Memory B cell (primary cell): Measurements from ENCODE around the gene RAB20.
A peak's percentile ranks its signal among the peaks of the same experiment; 100 is the strongest.
"Not testable (repeated sequence)": the region's sequence is repeated elsewhere in the genome, so short reads cannot be mapped to it uniquely, and the experiment has no call there.

ENCODE experiments used
- ATAC-seq: fragments of 150-1000 bp; cut with Tn5 transposase; 2 replicates; pipeline ENCODE4 v1.10.0; 2021; ENCODE audit warnings: low read depth, mild to moderate bottlenecking, moderate library complexity
- DNase-seq, 2 donors: peaks; one replicate each; pipeline ENCODE4 v3.0.0; 2022; ENCODE audit warnings: low spot score in 2 of 2
- H3K27ac Mint-ChIP-seq: one replicate; pipeline ENCODE4 v1.8.0; 2022; ENCODE audit warnings: mild to moderate bottlenecking, moderate library complexity, mixed read lengths
- H3K27me3 Mint-ChIP-seq: one replicate; pipeline ENCODE4 v1.8.0; 2022; ENCODE audit warnings: mixed read lengths
- H3K36me3 Mint-ChIP-seq: one replicate; pipeline ENCODE4 v1.8.0; 2022; ENCODE audit warnings: mild to moderate bottlenecking, mixed read lengths
- H3K4me1 Mint-ChIP-seq: one replicate; pipeline ENCODE4 v1.8.0; 2022; ENCODE audit warnings: mixed read lengths
- H3K4me3 Mint-ChIP-seq: one replicate; pipeline ENCODE4 v1.8.0; 2022; ENCODE audit warnings: mild to moderate bottlenecking, moderate library complexity, mixed read lengths
- H3K9me3 Mint-ChIP-seq: one replicate; pipeline ENCODE4 v1.8.0; 2022; ENCODE audit warnings: mixed read lengths

The RAB20 gene

GRCh38 chr13:110582421-110582954, 21.0 kb upstream of the RAB20 start:
- Mint-ChIP-seq H3K4me1 (no peaks in the 10 kb centered on the region), H3K36me3 (no peaks in the 10 kb centered on the region), H3K4me3 (no peak overlapping the region), H3K9me3 (no peaks in the 10 kb centered on the region), H3K27ac (no peak overlapping the region), H3K27me3 (peaks cover 2% of the 10 kb centered on the region)
- no peak for ATAC-seq
- no peak for DNase-seq

- ATAC-seq = no peak
- peaks cover 2% of the 10 kb centered on the region for H3K27me3 Mint-ChIP-seq
Observed at GRCh38 chr13:110581506-110582185, 20.1 kb upstream of the RAB20 start.

GRCh38 chr13:110580800-110581199, 19.3 kb upstream of the RAB20 start:
- Mint-ChIP-seq H3K36me3 (no peaks in the 10 kb centered on the region), H3K4me3 (no peak overlapping the region), H3K27ac (no peak overlapping the region), H3K9me3 (no peaks in the 10 kb centered on the region), H3K4me1 (peaks cover 4% of the 10 kb centered on the region), H3K27me3 (peaks cover 2% of the 10 kb centered on the region)
- DNase-seq (no peak), ATAC-seq (no peak)

More at GRCh38 chr13:110581506-110582185, 20.1 kb upstream of the RAB20 start:
- H3K9me3 Mint-ChIP-seq = no peaks in the 10 kb centered on the region
- no peaks in the 10 kb centered on the region for H3K36me3 Mint-ChIP-seq
- no peak overlapping the region for H3K4me3 Mint-ChIP-seq
- no peaks in the 10 kb centered on the region for H3K4me1 Mint-ChIP-seq
- H3K27ac Mint-ChIP-seq = no peak overlapping the region
- DNase-seq = no peak

- no peak for ATAC-seq
- H3K4me3 Mint-ChIP-seq = no peak overlapping the region
- no peaks in the 10 kb centered on the region for H3K9me3 Mint-ChIP-seq
- DNase-seq = no peak
- no peaks in the 10 kb centered on the region for H3K36me3 Mint-ChIP-seq
- no peaks in the 10 kb centered on the region for H3K27me3 Mint-ChIP-seq
- H3K27ac Mint-ChIP-seq = no peak overlapping the region
- peaks cover 10% of the 10 kb centered on the region for H3K4me1 Mint-ChIP-seq
Observed at GRCh38 chr13:110578363-110578762, 16.8 kb upstream of the RAB20 start.

- no peak for ATAC-seq
Observed at GRCh38 chr13:110576736-110577476, 15.4 kb upstream of the RAB20 start.

GRCh38 chr13:110576070-110576394, 14.5 kb upstream of the RAB20 start:
- Mint-ChIP-seq H3K9me3 (no peaks in the 10 kb centered on the region), H3K4me3 (peak overlapping the region; percentile 75), H3K27me3 (peaks cover 2% of the 10 kb centered on the region), H3K27ac (no peak overlapping the region), H3K4me1 (peaks cover 12% of the 10 kb centered on the region), H3K36me3 (no peaks in the 10 kb centered on the region)
- DNase-seq (no peak), ATAC-seq (no peak)

More at GRCh38 chr13:110576736-110577476, 15.4 kb upstream of the RAB20 start:
- H3K4me3 Mint-ChIP-seq = no peak overlapping the region
- no peak for DNase-seq
- H3K27me3 Mint-ChIP-seq = no peaks in the 10 kb centered on the region
- H3K9me3 Mint-ChIP-seq = no peaks in the 10 kb centered on the region
- no peak overlapping the region for H3K27ac Mint-ChIP-seq
- H3K4me1 Mint-ChIP-seq = peaks cover 10% of the 10 kb centered on the region
- H3K36me3 Mint-ChIP-seq = no peaks in the 10 kb centered on the region

- H3K27me3 Mint-ChIP-seq = peaks cover 2% of the 10 kb centered on the region
- no peak overlapping the region for H3K27ac Mint-ChIP-seq
- H3K4me3 Mint-ChIP-seq = peak overlapping the region; percentile 75
- H3K9me3 Mint-ChIP-seq = no peaks in the 10 kb centered on the region
- H3K36me3 Mint-ChIP-seq = no peaks in the 10 kb centered on the region
- ATAC-seq (peak; percentile 94), DNase-seq (peak; percentile 17 to 28)
- H3K4me1 Mint-ChIP-seq = peaks cover 12% of the 10 kb centered on the region
Observed at GRCh38 chr13:110575322-110576069, 14.0 kb upstream of the RAB20 start.

GRCh38 chr13:110574161-110574560, 12.6 kb upstream of the RAB20 start:
- peaks cover 5% of the 10 kb centered on the region for H3K27me3 Mint-ChIP-seq
- no peak overlapping the region for H3K27ac Mint-ChIP-seq
- no peaks in the 10 kb centered on the region for H3K36me3 Mint-ChIP-seq
- no peak for ATAC-seq
- no peak for DNase-seq
- H3K9me3 Mint-ChIP-seq = no peaks in the 10 kb centered on the region
- no peak overlapping the region for H3K4me3 Mint-ChIP-seq
- peaks cover 12% of the 10 kb centered on the region for H3K4me1 Mint-ChIP-seq

- Mint-ChIP-seq H3K4me1 (peaks cover 12% of the 10 kb centered on the region), H3K4me3 (no peak overlapping the region), H3K27ac (no peak overlapping the region), H3K27me3 (peaks cover 5% of the 10 kb centered on the region), H3K36me3 (no peaks in the 10 kb centered on the region), H3K9me3 (no peaks in the 10 kb centered on the region)
- no peak for ATAC-seq
- DNase-seq = no peak
Observed at GRCh38 chr13:110572778-110573118, 11.2 kb upstream of the RAB20 start.

- no peaks in the 10 kb centered on the region for H3K36me3 Mint-ChIP-seq
- H3K9me3 Mint-ChIP-seq = no peaks in the 10 kb centered on the region
- peaks cover 12% of the 10 kb centered on the region for H3K4me1 Mint-ChIP-seq
- no peak for ATAC-seq
- DNase-seq = no peak
- peaks cover 10% of the 10 kb centered on the region for H3K27me3 Mint-ChIP-seq
- no peak overlapping the region for H3K4me3 Mint-ChIP-seq
- H3K27ac Mint-ChIP-seq = no peak overlapping the region
Observed at GRCh38 chr13:110571896-110572777, 10.6 kb upstream of the RAB20 start.

GRCh38 chr13:110570886-110571285, 9.4 kb upstream of the RAB20 start:
- Mint-ChIP-seq H3K4me3 (no peak overlapping the region), H3K27ac (no peak overlapping the region), H3K36me3 (no peaks in the 10 kb centered on the region), H3K27me3 (peaks cover 10% of the 10 kb centered on the region), H3K4me1 (peaks cover 9% of the 10 kb centered on the region), H3K9me3 (no peaks in the 10 kb centered on the region)
- ATAC-seq (no peak), DNase-seq (no peak)

GRCh38 chr13:110569962-110570361, 8.4 kb upstream of the RAB20 start:
- not testable (repeated sequence) for H3K4me3 Mint-ChIP-seq, DNase-seq, H3K36me3 Mint-ChIP-seq, ATAC-seq, H3K27ac Mint-ChIP-seq, H3K4me1 Mint-ChIP-seq, H3K9me3 Mint-ChIP-seq
- peaks cover 10% of the 10 kb centered on the region for H3K27me3 Mint-ChIP-seq

- Mint-ChIP-seq H3K27me3 (peaks cover 13% of the 10 kb centered on the region), H3K4me1 (peaks cover 2% of the 10 kb centered on the region), H3K9me3 (no peaks in the 10 kb centered on the region), H3K36me3 (no peaks in the 10 kb centered on the region), H3K4me3 (no peak overlapping the region), H3K27ac (no peak overlapping the region)
- ATAC-seq = no peak
- DNase-seq = no peak
Observed at GRCh38 chr13:110568612-110569011, 7.1 kb upstream of the RAB20 start.
